GM19099 (cell line): ENCODE data around the gene CDCP1.

Source experiments
- POLR2A ChIP-seq: IDR thresholded peaks from 3 replicates; pipeline ENCODE4 v1.6.1; 2011; ENCODE audit warnings: low read depth; ENCODE audit not compliant: insufficient read length; ENCODE audit errors: extremely low read depth

The CDCP1 gene

DNA sequence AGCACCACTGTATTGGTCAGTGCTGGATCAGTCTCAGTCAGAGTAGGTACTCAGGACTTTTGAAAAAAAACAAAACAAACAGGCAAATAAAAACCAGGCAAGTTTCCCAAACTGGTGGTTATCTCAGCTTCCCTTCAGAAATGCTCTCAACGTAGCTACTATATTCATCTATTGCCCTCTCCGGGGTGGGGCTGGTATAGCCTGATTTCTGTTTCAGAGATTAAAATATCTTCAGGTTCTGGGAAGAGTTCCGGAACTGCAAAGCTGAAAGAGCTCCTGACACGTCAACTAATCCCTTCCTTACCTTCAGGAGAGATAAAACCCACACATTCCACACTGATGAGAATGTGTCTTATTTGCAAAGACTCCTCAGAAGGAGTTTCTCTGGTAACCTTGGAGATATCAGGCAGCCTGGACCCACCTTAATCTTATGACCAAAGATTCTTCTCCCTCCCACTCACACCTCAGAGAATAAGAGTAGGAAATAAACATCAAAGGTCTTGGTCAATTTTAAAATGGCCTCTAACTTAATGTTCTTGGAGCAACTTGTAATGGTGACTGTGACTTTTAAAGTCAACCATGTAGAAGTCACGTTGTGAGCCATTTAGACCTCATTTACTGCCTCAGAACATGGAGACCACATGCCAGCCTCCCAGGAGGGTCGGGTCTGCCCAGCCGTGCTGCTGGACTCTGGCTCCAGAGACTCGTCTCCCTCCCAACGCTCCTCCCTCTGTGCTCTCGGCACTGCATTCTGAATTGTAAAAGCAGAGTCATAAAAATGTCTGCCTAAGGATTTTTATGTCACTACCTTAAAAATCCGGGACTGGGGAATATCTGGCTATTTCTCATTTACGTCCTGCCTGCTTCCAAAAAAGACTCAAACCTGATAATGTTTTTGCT is 53.8 kb downstream of the CDCP1 start:
- TF ChIP-seq POLR2A, result no peak

DNA sequence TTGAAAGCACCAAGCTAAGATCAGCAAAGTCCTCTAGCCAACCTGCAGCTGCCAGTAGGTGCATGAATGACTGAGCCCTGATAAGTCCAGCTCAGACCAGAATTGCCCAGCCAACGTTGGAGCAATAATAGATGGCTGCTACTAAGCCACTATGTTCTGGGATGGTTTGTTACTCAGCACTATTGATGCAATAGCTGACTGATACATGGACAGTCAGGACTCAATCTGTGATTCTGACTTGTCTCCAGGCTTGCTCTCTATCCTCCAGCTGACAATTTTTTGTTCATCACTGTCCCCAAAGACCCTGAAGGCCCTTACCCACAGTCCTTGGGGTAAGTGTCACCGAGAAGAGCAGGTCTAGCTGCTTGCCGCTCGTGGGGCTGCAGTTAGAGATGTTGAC is 55.3 kb downstream of the CDCP1 start:
- TF ChIP-seq POLR2A, result no peak

DNA sequence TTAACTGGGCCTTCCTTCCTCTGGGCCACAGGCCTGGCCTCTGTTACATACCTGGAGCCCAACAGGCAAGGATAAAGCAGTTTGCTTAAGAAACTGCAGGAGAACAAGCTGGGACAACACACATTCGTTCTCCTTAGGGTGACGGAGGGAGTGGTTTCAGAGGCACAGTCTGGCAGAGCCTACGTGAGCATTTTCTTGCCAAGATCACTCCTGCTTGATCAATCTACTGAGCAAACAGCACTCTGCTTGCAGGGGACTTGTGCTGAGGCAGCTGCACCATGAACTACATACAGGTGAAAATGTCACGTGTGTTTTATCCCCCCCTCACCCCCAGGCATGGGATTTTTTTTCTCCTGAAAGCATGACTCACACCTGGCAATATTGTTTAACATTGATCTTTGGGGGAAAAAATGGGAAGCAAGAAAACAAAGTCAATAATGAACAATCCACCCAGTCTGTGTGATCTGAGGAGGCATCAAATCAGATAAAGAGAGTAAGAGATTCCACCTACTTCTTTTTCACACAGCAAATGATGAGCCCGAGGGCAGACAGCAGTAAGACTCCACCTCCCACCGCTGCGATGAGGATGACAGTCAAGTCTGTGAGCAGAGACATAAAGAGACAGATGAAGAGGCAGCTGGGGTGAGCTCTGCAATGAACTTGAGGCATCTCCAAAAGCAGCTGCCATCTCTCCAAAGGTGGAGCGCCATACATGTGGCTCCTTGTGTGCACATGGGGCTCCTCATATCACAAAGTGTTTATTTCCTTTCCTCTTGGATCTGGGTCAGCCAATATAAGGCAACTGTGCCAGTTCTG is 57.4 kb downstream of the CDCP1 start:
- TF ChIP-seq POLR2A, result no peak

DNA sequence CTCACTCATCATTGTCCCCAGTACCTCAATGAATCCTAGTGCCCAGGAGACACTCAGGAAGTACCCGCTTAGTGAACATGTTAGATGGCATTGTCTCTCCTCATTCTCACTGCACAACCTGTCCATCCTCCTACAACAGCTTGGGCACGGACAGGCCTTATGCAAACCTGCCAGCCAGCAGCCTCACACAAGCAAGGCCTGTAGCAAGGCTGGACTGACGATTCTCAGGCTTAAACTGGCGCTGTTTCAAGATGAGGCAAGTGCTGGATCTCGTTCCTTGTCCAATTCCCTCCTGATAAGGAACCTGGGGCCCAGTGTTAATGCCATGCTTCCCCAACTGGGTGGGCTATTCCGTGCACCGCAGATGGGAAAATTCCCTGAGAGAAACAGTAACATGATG is 59.0 kb downstream of the CDCP1 start:
- TF ChIP-seq POLR2A, result no peak

DNA sequence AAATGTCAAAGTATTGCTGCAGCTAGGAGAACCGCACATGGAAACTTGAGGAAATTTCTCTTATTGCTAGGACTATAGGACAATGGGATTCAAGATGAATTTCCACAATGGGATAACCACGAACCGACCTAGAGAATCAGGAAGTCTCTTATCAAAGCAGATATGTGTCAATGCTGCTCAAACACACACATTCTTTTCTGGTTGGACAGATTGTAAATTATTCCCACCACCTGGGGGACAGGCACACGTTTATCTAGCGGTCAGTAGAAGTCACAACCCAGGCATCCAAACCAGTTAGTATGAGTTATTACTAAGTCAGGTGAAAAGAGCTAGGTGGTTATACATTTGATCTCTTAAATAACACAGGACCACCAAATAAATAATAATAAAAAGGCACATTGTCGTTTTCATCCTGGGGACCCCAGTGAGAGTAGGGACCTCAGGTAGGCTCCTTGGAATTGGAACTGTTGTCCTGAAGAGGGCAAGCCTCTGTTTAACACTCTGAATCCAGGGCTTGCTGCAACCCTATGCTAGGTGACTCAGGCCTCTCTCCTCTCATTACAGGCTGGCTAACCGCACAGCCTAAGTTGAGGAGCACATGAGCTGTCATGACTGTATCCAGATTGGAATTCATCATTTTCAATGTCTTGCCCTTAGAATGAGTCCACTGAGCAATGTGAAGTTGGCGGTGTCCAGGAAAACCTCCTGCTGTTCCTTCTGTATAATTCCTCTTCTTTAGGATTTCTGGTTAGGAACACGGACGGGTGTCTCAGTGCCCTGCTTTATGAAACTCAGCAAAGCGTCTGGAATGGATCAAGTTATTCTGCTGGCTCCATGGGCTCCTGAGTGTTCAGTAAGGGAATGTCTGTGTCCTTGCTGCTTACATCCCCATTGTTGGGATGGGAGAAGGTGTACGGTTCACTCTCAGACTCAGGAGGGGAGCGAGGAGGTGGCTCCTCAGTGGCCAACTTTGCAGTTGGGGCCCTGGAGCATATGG is 61.1 kb downstream of the CDCP1 start:
- TF ChIP-seq POLR2A, result no peak

DNA sequence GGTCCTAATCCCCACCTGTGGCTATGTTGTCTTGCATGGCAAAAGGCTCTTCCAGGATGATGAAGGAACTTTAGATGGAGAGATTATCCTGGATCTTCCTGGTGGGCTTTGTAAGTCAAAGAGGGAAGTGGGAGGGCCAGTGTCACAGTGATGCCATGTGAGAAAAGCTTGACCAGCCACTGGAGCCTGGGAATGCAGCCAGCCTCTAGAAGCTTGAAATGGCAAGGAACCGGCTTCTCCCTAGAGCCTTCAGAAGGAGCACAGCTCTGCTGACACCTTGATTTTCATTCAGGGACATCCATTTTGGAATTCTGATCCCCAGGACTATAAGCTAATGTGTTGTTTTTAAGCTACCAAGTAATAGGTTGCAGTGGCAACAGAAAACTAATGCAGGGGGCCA is 61.8 kb downstream of the CDCP1 start:
- TF ChIP-seq POLR2A, result no peak

DNA sequence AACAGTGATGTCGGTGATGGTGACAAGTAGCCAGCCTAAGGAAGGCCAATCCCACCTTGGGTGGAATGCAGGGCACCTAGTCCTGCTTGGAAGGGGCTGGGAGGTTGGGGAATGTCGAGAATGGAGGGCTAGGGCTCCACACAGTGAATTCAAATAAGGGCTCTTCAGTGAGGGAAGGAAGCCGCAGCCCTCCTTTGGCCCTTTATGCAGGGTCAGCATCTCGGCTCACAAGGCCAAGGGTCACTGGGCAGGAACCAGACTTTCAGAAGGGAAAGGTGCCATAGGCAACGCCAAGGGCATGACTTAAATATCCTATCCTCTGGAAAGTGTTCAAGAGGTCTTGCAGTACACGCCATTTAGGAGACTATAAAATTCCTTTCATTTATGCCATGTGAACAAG is 63.2 kb downstream of the CDCP1 start:
- no peak for TF ChIP-seq POLR2A

DNA sequence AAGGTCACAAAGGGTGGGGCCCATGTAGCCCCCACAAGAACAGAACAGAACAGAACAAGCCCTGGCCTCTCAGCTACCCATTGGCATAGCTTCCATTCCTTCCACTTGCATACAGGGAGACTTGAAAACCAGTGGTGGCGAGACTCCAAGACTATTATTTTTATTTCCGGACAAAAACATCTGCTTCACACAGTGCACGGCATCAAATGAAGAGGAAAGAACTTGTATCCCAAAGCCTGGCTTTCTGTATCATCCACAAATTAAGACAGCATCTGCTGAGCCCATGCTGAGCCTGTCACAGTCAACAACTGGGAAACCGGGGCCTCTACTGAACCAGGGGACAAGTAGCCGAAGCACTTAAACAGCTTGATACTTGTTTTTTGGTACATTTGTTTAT is 64.0 kb downstream of the CDCP1 start:
- TF ChIP-seq POLR2A, result no peak

DNA sequence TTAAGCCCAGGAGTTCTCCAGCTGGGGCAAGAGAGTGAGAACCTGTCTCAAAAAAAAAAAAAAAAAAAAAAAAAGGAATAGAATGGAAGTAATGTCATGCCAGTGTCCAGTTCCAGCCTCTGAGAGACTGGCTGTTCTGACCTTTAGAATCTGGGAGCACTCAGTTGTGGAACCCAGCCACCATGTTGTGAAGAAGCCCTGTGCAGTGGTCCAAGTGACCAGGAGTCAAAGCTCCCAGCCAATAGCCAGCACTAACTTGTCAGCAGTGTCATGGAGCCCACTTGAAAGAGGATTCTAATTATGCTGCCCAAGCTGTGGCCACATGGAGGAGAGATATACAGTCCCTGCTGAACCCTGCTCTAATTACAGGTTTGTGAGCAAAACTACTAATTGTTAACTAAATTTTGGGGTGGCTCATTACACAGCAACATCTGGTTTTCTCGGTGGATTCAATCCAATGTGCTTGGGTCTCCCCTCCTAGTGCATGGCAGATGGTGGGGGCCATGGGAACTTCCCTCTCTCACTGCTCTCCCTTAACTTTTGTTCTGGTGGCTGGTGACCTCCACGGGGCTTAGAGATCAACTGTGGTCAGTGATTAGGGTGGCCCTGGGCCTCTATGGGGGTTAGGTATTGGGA is 64.6 kb downstream of the CDCP1 start:
- no peak for TF ChIP-seq POLR2A

DNA sequence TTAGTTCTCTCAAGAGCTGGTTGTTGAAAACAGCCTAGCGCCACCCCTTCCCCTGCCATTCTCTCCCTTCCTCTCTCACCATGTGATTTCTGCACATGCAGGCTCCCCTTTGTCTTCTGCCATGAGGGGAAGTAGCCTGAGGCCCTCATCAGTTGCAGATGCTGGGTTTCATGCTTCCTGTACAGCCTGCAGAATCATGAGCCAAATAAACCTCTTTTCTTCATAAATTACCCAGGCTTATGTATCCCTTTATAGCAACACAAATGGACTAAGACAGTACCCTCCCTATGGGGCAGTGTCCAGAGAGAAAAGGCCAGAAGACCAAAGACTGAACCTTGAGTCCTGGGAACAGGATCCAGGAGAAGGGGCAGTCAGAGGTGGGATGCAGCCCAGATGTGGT is 65.4 kb downstream of the CDCP1 start:
- TF ChIP-seq POLR2A, result no peak

DNA sequence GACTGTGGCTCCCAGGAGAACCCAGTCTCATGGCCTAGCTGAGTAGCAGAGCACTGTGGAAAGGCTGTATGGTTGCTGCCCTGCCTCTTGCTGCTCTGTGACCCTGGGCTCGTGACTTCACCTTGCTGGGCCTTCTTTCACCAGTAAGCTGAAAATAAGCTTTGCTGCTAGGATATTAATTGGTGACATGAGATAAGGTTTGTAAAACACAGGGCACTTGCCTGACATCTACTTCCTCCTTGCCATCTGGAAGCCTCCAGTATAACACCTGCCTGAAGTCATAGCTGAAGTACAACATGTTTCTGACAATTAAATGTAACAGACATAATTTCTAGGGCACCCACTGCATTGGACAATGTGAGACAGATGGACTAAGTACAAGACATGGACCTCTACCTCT is 66.5 kb downstream of the CDCP1 start:
- no peak for TF ChIP-seq POLR2A

DNA sequence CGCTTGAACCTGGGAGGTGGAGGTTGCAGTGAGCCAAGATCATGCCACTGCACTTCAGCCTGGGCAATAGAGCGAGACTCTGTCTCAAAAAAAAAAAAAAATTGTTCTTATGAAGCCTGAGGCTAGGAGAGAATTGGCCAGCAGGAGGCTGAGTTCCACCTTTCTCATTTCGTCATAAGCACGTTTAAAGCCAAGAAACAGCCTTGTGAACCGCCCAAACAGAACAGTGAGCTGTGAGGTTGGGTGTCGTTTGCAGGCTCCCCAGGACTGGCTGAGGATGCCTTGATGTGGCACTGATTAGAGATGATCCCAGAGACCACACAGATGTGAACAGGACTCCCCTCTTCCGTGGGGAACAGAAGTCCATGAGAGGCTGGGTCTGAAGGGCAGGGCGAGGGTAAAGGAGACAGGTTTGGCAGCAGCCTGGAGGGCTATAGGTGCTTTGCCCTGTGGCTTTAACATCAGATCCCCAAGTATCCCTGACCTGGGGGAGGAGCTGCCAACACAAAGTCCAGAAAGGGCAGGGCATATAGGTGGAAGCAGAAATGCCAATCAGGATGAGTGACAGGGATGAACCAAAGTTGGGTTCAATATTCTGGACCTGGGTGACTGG is 67.2 kb downstream of the CDCP1 start:
- no peak for TF ChIP-seq POLR2A

DNA sequence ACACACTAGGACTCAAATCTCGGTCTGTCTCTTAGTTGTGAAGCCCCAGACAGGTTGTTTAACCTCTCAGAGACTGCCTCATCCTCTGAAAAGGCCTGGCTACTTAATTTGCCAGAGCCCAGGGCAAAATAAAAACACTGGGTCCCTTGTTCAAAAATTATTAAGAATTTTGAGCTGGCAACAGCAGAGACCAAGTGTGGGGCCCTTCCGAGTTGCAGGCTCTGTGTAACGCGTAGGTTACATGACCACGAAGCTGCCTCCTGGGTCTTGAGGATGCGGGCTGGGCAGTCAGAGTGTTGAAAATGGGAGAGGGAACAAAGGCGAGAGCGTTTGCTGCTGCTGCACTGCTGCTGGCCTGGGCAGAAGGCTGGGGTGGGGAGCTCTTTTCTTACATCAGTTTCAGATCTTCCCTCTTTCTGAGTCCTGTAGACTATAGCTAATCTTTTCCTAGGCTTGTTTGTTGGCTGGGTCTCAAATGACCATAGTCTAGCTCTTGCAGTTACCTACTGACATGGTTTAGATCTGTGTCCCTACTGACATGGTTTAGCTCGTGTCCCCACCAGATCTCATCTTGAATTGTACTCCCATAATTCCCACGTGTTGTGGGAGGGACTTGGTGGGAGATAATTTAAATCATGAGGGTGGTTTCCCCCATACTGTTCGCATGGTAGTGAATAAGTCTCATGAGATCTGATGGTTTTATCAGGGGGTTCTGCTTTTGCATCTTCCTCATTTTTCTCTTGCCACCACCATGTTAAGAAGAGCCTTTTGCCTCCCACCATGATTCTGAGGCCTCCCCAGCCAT is 70.2 kb downstream of the CDCP1 start:
- TF ChIP-seq POLR2A, result no peak
